NT2/D1 (cell line): ENCODE measurements around the gene HOXA4.

Source experiments
- SUZ12 ChIP-seq: IDR thresholded peaks from 2 replicates; pipeline ENCODE4 v1.6.1; 2011; ENCODE audit not compliant: insufficient read length, insufficient read depth; ENCODE audit errors: extremely low read depth
- YY1 ChIP-seq: IDR thresholded peaks from 2 replicates; pipeline ENCODE4 v1.6.1; 2011; ENCODE audit not compliant: insufficient read length, insufficient read depth
- ZNF274 ChIP-seq: IDR thresholded peaks from 2 replicates; pipeline ENCODE4 v1.6.1; 2011; ENCODE audit warnings: mild to moderate bottlenecking, low read depth, low read length

GRCh38 chr7:27128034-27128433, 2.5 kb downstream of the HOXA4 start:
- TF ChIP-seq ZNF274 (no peak), YY1 (no peak), SUZ12 (peak; percentile 42)
